ENCODE measurements around the gene NECTIN4. TPM values are rescaled to one million over a fixed set of nuclear protein-coding genes. Genes with fewer than 3 reads are reported as not detected.

The NECTIN4 gene
- polyA plus RNA-seq, 1 donor, result 0.42 TPM

DNA sequence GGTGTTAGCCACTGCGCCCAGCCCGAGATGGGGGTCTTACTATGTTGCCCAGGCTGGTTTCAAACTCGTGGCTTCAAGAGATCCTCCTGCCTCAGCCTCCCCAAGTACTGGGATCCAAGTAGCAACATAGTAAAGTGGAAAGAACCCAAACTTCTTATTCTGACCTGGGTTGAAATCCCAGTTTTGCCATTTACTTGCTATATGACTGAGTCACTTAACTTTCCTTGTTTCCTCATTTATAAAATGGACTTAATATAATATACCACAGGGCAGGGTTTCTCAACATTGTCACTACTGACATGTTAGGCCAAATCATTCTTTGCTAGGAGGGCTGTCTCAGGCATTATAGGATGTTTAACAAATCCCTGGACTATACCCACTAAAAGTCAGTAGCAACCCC is 21.8 kb upstream of the NECTIN4 start:
- Histone ChIP-seq H3K36me3 (ENCODE audit: control insufficient read depth, insufficient read depth, low read length) (peaks cover 8% of the 10 kb centered on the region), H3K9me3 (ENCODE audit: control insufficient read depth, low read depth, low read length) (no peaks in the 10 kb centered on the region), H3K4me1 (ENCODE audit: control insufficient read depth, insufficient read depth, low read length) (no peaks in the 10 kb centered on the region), H3K4me3 (ENCODE audit: low read length) (no peak overlapping the region), H3K27ac (ENCODE audit: low read length) (no peak overlapping the region), H3K27me3 (ENCODE audit: control insufficient read depth, insufficient read depth, low read length) (no peaks in the 10 kb centered on the region)
- DNase-seq, result no peak
- WGBS (ENCODE audit: insufficient coverage, low lambda C conversion rate), result no CpG with 5 or more reads among the region's 3 CpGs

DNA sequence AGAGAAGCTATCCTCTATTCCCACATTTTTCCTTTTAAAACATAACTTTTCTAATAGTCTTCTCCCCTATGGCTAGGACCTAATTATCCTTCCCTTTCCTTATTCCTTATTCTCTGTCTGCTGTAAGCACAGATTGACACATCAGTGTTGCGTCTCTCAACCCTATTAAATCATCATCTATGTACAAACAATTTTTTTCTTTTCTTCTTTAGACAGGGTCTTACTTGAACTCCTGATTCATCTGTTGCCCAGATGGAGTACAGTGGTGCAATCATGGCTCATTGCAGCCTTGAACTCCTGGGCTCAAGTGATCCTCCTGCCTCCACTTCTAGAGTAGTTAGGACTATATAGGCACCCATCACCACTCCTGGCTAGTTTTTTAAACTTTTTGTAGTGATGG is 17.1 kb upstream of the NECTIN4 start:
- peaks cover 13% of the 10 kb centered on the region for H3K36me3 ChIP-seq (ENCODE audit: control insufficient read depth, insufficient read depth, low read length)
- H3K27ac ChIP-seq (ENCODE audit: low read length), result no peak overlapping the region
- H3K9me3 ChIP-seq (ENCODE audit: control insufficient read depth, low read depth, low read length), result no peaks in the 10 kb centered on the region
- no peaks in the 10 kb centered on the region for H3K4me1 ChIP-seq (ENCODE audit: control insufficient read depth, insufficient read depth, low read length)
- no peaks in the 10 kb centered on the region for H3K27me3 ChIP-seq (ENCODE audit: control insufficient read depth, insufficient read depth, low read length)
- no peak overlapping the region for H3K4me3 ChIP-seq (ENCODE audit: low read length)
- no peak for DNase-seq
- WGBS (ENCODE audit: insufficient coverage, low lambda C conversion rate), result no CpG with 5 or more reads among the region's 1 CpG

DNA sequence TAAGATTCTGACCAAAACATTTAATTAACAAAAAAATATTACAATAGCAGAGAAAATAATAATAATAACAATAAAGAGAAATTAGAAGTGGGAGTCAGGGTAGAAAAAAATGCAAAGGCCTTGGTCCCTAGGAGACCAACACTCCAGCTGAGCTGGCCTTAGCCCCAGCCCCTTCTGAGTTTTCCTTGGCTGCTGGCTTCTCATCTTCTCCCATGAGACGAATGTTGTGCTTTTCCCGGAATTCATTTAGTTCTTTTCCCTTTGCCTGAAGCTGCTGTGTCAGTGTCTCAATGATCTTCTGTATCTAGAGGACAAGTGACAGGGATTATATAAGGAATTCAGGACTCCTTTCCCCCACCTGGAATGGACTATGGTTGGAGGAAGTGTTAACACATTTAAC is 11.2 kb upstream of the NECTIN4 start:
- peaks cover 3% of the 10 kb centered on the region for H3K9me3 ChIP-seq (ENCODE audit: control insufficient read depth, low read depth, low read length)
- H3K4me3 ChIP-seq (ENCODE audit: low read length), result no peak overlapping the region
- no peaks in the 10 kb centered on the region for H3K27me3 ChIP-seq (ENCODE audit: control insufficient read depth, insufficient read depth, low read length)
- H3K4me1 ChIP-seq (ENCODE audit: control insufficient read depth, insufficient read depth, low read length), result peaks cover 8% of the 10 kb centered on the region
- no peak for DNase-seq
- no peak overlapping the region for H3K27ac ChIP-seq (ENCODE audit: low read length)
- H3K36me3 ChIP-seq (ENCODE audit: control insufficient read depth, insufficient read depth, low read length), result peaks cover 22% of the 10 kb centered on the region
- no CpG with 5 or more reads among the region's 2 CpGs for WGBS (ENCODE audit: insufficient coverage, low lambda C conversion rate)

DNA sequence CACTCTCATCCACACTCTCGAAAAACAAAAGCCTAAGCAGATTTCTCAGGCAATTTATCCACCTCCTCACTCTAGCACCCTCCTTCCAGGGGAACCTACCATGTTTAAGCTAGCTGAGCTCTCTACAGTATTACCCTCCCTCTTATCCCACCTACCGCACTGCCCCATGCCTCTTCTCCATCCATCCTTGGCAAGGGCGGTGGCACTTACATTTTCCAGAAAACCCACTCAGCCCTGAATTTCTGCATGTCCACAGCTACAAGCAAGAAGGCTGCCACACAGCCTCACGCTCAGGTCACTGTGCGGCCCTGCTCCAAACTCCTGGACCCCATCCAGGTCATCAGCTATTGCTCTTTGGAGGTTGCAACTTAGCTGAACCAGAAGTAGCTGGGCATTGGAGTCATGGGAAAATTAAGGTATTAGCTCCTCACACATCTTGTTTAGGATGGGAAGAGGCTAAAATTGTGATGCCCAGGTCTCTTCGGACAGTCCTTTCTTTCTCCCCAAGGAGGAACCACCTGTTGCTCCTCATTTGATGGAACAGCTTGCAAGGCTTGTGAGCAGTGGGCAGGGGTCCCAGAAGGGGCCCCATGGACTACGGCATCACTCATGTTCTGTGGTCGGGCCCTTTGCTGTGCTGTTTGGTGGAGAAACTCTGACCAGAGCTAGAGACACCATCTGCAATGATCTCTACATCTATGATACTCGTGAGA is 9.9 kb upstream of the NECTIN4 start:
- Histone ChIP-seq H3K4me3 (ENCODE audit: low read length) (peak overlapping the region; percentile 59), H3K27ac (ENCODE audit: low read length) (no peak overlapping the region)
- 90% methylated on average over 2 of the region's 9 CpGs for WGBS (ENCODE audit: insufficient coverage, low lambda C conversion rate)

DNA sequence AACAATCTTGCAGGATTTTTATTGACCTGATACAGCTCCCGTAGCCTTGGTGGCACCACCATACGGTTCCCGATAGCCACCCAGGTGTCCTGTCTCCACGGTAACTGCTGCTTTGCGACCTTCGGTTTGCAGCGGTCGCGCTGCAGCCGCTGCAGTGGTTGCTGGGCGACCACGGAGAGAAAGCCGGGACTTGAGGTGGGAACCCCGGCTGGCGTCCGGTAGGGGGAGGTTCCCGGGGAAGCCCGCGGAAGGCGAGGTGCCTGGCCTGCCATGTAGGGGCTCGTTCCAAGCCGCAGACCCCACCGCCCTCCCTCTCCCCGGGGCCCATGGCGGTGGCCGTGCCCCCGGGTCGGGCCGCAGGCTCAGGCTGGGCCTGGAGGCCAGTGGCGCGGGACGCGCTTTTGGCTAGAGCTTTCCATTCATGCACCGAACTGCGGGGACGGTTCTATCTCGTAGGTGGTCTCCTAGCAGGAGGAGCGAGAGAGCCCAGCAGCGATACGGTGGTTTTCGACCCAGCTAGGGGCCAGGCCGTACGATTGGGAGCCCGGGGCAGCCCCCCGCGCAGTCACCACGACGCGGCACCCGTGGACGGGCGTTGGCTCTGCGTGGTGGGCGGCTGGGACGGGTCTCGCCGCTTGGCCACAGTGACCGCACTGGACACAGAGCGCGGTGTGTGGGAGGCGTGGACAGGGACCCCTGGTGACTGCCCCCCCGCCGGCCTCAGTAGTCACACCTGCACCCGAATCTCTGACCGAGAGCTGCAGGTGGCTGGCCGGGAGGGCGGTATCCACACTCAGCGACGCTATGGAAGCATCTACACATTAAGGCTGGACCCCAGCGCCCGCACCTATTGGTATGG is 9.1 kb upstream of the NECTIN4 start, which contains the start of gene KLHDC9:
Gene KLHDC9, plus strand, starts transcription at position 152 of the 859 bp plus-strand sequence. Its CDS starts 175 bp downstream, at position 327.
- peaks cover 8% of the 10 kb centered on the region for H3K4me1 ChIP-seq (ENCODE audit: control insufficient read depth, insufficient read depth, low read length)
- peak within 1 kb of the TSS; percentile 59 for H3K4me3 ChIP-seq (ENCODE audit: low read length)
- WGBS (ENCODE audit: insufficient coverage, low lambda C conversion rate), result no CpG with 5 or more reads among the region's 71 CpGs
- peak; percentile 94 to 95 for DNase-seq
- H3K27ac ChIP-seq (ENCODE audit: low read length), result peak within 1 kb of the TSS; percentile 71
- peaks cover 22% of the 10 kb centered on the region for H3K36me3 ChIP-seq (ENCODE audit: control insufficient read depth, insufficient read depth, low read length)
- no peaks in the 10 kb centered on the region for H3K27me3 ChIP-seq (ENCODE audit: control insufficient read depth, insufficient read depth, low read length)
- peaks cover 3% of the 10 kb centered on the region for H3K9me3 ChIP-seq (ENCODE audit: control insufficient read depth, low read depth, low read length)

More for the DNA sequence above, 9.9 kb upstream of the NECTIN4 start:
- H3K27me3 ChIP-seq (ENCODE audit: control insufficient read depth, insufficient read depth, low read length), result no peaks in the 10 kb centered on the region
- H3K4me1 ChIP-seq (ENCODE audit: control insufficient read depth, insufficient read depth, low read length), result peaks cover 8% of the 10 kb centered on the region
- peaks cover 22% of the 10 kb centered on the region for H3K36me3 ChIP-seq (ENCODE audit: control insufficient read depth, insufficient read depth, low read length)
- peaks cover 3% of the 10 kb centered on the region for H3K9me3 ChIP-seq (ENCODE audit: control insufficient read depth, low read depth, low read length)
- DNase-seq, result no peak

DNA sequence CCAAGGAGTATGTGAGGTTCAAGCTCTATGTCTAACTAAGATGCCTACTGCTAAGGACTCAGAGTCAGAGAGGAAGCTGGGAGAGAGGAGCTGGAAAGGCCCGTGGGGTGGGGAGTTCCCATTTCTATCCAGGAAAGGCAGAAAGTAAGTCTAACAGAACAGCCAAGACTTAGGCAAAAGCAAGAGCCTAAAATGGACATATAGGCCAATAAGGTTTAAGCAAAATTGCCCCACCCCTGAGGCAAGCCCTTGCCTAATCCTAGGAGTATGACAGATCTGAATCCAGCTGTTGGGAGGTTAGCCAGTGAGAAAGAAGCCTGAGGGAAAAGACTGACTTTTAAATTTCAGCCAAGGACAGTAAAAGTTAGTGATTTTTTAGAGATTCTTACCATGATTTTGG is 7.2 kb upstream of the NECTIN4 start:
- no peak for DNase-seq
- peaks cover 13% of the 10 kb centered on the region for H3K36me3 ChIP-seq (ENCODE audit: control insufficient read depth, insufficient read depth, low read length)
- H3K4me1 ChIP-seq (ENCODE audit: control insufficient read depth, insufficient read depth, low read length), result peaks cover 8% of the 10 kb centered on the region
- H3K27me3 ChIP-seq (ENCODE audit: control insufficient read depth, insufficient read depth, low read length), result no peaks in the 10 kb centered on the region
- no peak overlapping the region for H3K27ac ChIP-seq (ENCODE audit: low read length)
- WGBS (ENCODE audit: insufficient coverage, low lambda C conversion rate), result no CpG with 5 or more reads among the region's 1 CpG
- H3K4me3 ChIP-seq (ENCODE audit: low read length), result no peak overlapping the region
- peaks cover 3% of the 10 kb centered on the region for H3K9me3 ChIP-seq (ENCODE audit: control insufficient read depth, low read depth, low read length)

DNA sequence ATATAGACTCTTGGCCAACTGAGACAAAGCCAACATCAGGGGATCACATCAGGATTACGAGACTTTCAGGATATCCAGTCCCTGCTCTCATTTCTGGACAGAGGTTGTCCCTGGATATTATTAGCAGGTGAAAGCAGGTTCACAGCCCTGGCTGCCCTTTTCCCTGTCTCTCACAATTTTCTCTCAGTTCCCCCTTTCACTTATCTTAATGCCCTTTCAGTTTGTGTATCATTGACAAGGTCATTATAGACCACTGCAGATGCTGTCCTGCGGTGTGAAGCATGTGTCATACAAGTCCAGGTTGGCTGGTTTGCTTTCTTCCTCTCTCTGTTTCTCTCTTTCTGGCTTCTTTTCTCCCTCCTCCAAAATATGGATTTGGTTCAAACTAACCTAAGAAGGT is 6.7 kb upstream of the NECTIN4 start:
- H3K4me1 ChIP-seq (ENCODE audit: control insufficient read depth, insufficient read depth, low read length), result peaks cover 8% of the 10 kb centered on the region
- H3K36me3 ChIP-seq (ENCODE audit: control insufficient read depth, insufficient read depth, low read length), result peaks cover 9% of the 10 kb centered on the region
- WGBS (ENCODE audit: insufficient coverage, low lambda C conversion rate), result 80% methylated on average over 1 of the region's 2 CpGs
- peaks cover 3% of the 10 kb centered on the region for H3K9me3 ChIP-seq (ENCODE audit: control insufficient read depth, low read depth, low read length)
- H3K27me3 ChIP-seq (ENCODE audit: control insufficient read depth, insufficient read depth, low read length), result no peaks in the 10 kb centered on the region
- DNase-seq, result no peak
- H3K4me3 ChIP-seq (ENCODE audit: low read length), result no peak overlapping the region
- H3K27ac ChIP-seq (ENCODE audit: low read length), result no peak overlapping the region

DNA sequence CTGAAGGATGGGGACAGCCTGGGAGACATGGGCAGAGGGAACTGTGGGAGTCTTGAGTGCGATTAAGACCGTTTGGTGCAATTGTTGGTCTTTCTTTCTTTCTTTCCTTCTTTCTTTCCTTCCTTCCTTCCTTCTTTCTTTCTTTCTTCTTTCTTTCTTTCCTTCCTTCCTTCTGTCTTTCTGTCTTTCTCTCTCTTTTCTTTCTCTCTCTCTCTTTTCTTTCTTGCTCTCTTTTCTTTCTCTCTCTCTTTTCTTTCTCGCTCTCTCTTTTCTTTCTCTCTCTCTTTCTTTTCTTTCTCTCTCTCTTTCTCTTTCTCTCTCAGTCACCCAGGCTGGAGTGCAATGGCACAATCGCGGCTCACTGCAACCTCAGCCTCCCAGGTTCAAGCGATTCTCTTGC is 5.9 kb upstream of the NECTIN4 start:
- no peak overlapping the region for H3K27ac ChIP-seq (ENCODE audit: low read length)

DNA sequence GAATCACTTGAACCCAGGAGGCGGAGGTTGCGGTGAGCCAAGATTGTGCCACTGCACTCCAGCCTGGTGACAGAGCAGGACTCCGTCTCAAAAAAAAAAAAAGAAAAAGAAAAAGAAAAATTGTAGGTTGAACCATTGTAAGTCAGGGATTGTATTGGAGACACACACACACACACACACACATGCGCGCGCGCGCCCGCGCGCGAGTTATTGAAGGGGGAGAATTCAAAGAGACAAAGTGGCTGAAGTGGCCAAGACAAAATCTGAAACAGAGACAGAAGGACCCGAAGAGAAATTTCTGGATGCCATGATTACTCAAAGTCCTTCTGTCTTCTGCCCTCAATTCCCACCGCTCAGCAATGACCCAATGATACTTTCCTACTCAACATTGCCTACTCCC is 5.1 kb upstream of the NECTIN4 start:
- no peaks in the 10 kb centered on the region for H3K27me3 ChIP-seq (ENCODE audit: control insufficient read depth, insufficient read depth, low read length)
- no peak overlapping the region for H3K27ac ChIP-seq (ENCODE audit: low read length)
- H3K4me1 ChIP-seq (ENCODE audit: control insufficient read depth, insufficient read depth, low read length), result peaks cover 13% of the 10 kb centered on the region
- DNase-seq, result no peak
- H3K9me3 ChIP-seq (ENCODE audit: control insufficient read depth, low read depth, low read length), result peaks cover 3% of the 10 kb centered on the region
- H3K36me3 ChIP-seq (ENCODE audit: control insufficient read depth, insufficient read depth, low read length), result no peaks in the 10 kb centered on the region
- H3K4me3 ChIP-seq (ENCODE audit: low read length), result no peak overlapping the region
- 100% methylated on average over 1 of the region's 14 CpGs for WGBS (ENCODE audit: insufficient coverage, low lambda C conversion rate)

More for the DNA sequence above, 5.9 kb upstream of the NECTIN4 start:
- no peak for DNase-seq
- peaks cover 6% of the 10 kb centered on the region for H3K36me3 ChIP-seq (ENCODE audit: control insufficient read depth, insufficient read depth, low read length)
- H3K4me1 ChIP-seq (ENCODE audit: control insufficient read depth, insufficient read depth, low read length), result peaks cover 8% of the 10 kb centered on the region
- H3K4me3 ChIP-seq (ENCODE audit: low read length), result no peak overlapping the region
- 100% methylated on average over 6 of the region's 6 CpGs for WGBS (ENCODE audit: insufficient coverage, low lambda C conversion rate)
- peaks cover 3% of the 10 kb centered on the region for H3K9me3 ChIP-seq (ENCODE audit: control insufficient read depth, low read depth, low read length)
- H3K27me3 ChIP-seq (ENCODE audit: control insufficient read depth, insufficient read depth, low read length), result no peaks in the 10 kb centered on the region

DNA sequence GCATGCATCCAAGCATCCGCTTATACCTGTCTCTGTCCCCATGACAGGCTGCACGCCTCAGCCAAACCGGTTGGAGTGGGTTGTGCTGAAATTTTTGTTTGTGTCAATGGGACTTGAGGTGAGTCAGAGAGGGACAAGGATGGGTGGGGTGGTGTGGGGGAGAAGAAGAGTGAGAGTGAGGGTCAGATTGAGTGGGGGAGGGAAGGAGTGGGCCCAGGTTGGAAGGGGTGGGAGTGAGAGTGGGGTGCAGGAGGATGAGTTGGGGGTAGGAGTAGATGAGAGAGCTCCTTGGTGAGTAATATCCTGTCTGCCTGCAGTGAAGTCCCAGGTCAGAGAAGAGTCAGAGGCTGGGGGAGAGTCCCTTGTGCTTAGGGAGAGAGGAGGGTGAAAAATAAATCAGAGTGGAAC is 3.3 kb upstream of the NECTIN4 start:
- H3K9me3 ChIP-seq (ENCODE audit: control insufficient read depth, low read depth, low read length), result peaks cover 2% of the 10 kb centered on the region
- no peaks in the 10 kb centered on the region for H3K27me3 ChIP-seq (ENCODE audit: control insufficient read depth, insufficient read depth, low read length)
- no peaks in the 10 kb centered on the region for H3K36me3 ChIP-seq (ENCODE audit: control insufficient read depth, insufficient read depth, low read length)
- peaks cover 13% of the 10 kb centered on the region for H3K4me1 ChIP-seq (ENCODE audit: control insufficient read depth, insufficient read depth, low read length)
- WGBS (ENCODE audit: insufficient coverage, low lambda C conversion rate), result no CpG with 5 or more reads among the region's 3 CpGs
- H3K27ac ChIP-seq (ENCODE audit: low read length), result no peak overlapping the region
- no peak overlapping the region for H3K4me3 ChIP-seq (ENCODE audit: low read length)
- no peak for DNase-seq
